H1 (cell line): ENCODE results near the gene NOS3. TPM values are rescaled to one million over a fixed set of nuclear protein-coding genes. Genes with fewer than 3 reads are reported as not detected.

Experiments
- CTCF ChIA-PET: fragments of 300-600 bp; sonication (Branson Sonifier 250); formaldehyde crosslinking; loops from one replicate; lab custom pipeline; 2021; ENCODE audit not compliant: partially characterized antibody; lab: Charles Lee
- POLR2A ChIA-PET: fragments of 300-600 bp; sonication (Branson Sonifier 250); formaldehyde crosslinking; loops from one replicate; lab custom pipeline; 2021; ENCODE audit warnings: inconsistent platforms; ENCODE audit not compliant: partially characterized antibody; lab: Charles Lee
- DNase-seq, 2 experiments: peaks; one replicate each; pipeline versions ENCODE4 v3.0.0 to v3.0.0-alpha.2; 2010 to 2022; ENCODE audit warnings: low spot score in 2 of 2, low read depth in 1 of 2, mixed read lengths in 1 of 2
- FAIRE-seq: peaks from 2 replicates; lab custom pipeline; 2011; peaks lifted over from hg19 to GRCh38; lab: Jason Lieb, UNC
- H2AFZ ChIP-seq: 2 replicates; pipeline ENCODE4 v1.8.1; 2012; ENCODE audit warnings: low read length, inconsistent platforms
- H2AK5ac ChIP-seq: 2 replicates; pipeline ENCODE4 v1.6.1; 2013; ENCODE audit warnings: low read depth, low read length
- H2BK120ac ChIP-seq: replicated peaks from 2 replicates; pipeline ENCODE3; 2013; ENCODE audit warnings: low read depth, low read length, inconsistent platforms
- H2BK12ac ChIP-seq: 2 replicates; pipeline ENCODE4 v1.6.1; 2013; ENCODE audit warnings: low read depth, low read length
- H2BK15ac ChIP-seq: 2 replicates; pipeline ENCODE4 v1.6.1; 2013; ENCODE audit warnings: low read length
- H2BK20ac ChIP-seq: 2 replicates; pipeline ENCODE4 v1.6.1; 2013; ENCODE audit warnings: low read length
- H2BK5ac ChIP-seq: 2 replicates; pipeline ENCODE4 v1.6.1; 2013; ENCODE audit warnings: low read depth, low read length
- H3K14ac ChIP-seq: 2 replicates; pipeline ENCODE4 v1.6.1; 2013; ENCODE audit warnings: inconsistent platforms; ENCODE audit not compliant: insufficient read length
- H3K18ac ChIP-seq: 2 replicates; pipeline ENCODE4 v1.6.1; 2013; ENCODE audit warnings: low read length; ENCODE audit errors: extremely low read depth
- H3K23ac ChIP-seq: 2 replicates; pipeline ENCODE4 v1.6.1; 2013; ENCODE audit warnings: inconsistent platforms; ENCODE audit not compliant: insufficient read length
- H3K23me2 ChIP-seq: 2 replicates; pipeline ENCODE4 v1.6.1; 2013; ENCODE audit warnings: low read depth, low read length
- H3K27ac ChIP-seq: 2 replicates; pipeline ENCODE4 v1.6.1; 2011; ENCODE audit warnings: low read depth, low read length, inconsistent platforms
- H3K27me3 ChIP-seq, 4 experiments: replicated peaks in 1 of 4; 1 replicate in 1 of 4; 2 replicates in 3 of 4; pipeline versions ENCODE4 v1.6.1 to v1.8.1; 2011 to 2013; ENCODE audit warnings: low read length in 3 of 4, mild to moderate bottlenecking in 3 of 4, inconsistent platforms in 2 of 4, mixed read lengths in 2 of 4, moderate library complexity in 1 of 4; ENCODE audit not compliant: control insufficient read depth in 3 of 4, insufficient read depth in 3 of 4; ENCODE audit errors: extremely low read depth in 1 of 4
- H3K36me3 ChIP-seq, 4 experiments: 2 replicates each; pipeline versions ENCODE4 v1.6.1 to v1.8.1; 2011 to 2013; ENCODE audit warnings: mild to moderate bottlenecking in 4 of 4, low read length in 3 of 4, moderate library complexity in 2 of 4, control low read depth in 1 of 4, inconsistent platforms in 1 of 4; ENCODE audit not compliant: insufficient read depth in 4 of 4, control insufficient read depth in 2 of 4
- H3K4ac ChIP-seq: replicated peaks from 2 replicates; pipeline ENCODE3; 2013; ENCODE audit warnings: low read length, low read depth, mixed read lengths, inconsistent platforms; ENCODE audit not compliant: insufficient read length
- H3K4me1 ChIP-seq, 4 experiments: replicated peaks in 1 of 4; 1 replicate in 1 of 4; 2 replicates in 3 of 4; pipeline versions ENCODE4 v1.6.1 to v1.8.1; 2011 to 2013; ENCODE audit warnings: low read length in 3 of 4, inconsistent platforms in 2 of 4, mixed read lengths in 1 of 4; ENCODE audit not compliant: insufficient read depth in 4 of 4, control insufficient read depth in 3 of 4
- H3K4me2 ChIP-seq, 2 experiments: 2 replicates each; pipeline versions ENCODE4 v1.6.1 to v1.8.1; 2011 to 2013; ENCODE audit warnings: low read depth in 2 of 2, low read length in 2 of 2, control low read depth in 1 of 2, inconsistent platforms in 1 of 2, mild to moderate bottlenecking in 1 of 2; ENCODE audit not compliant: insufficient read depth in 1 of 2
- H3K4me3 ChIP-seq, 4 experiments: fragments of 200-600, 300-600 bp in 1 of 4; sonication (generic), shearing (Covaris generic), sonication (Bioruptor Twin) in 1 of 4; 2 replicates each; pipeline versions ENCODE4 v1.5.1 to v1.8.1; 2011 to 2016; ENCODE audit warnings: low read length in 4 of 4, low read depth in 3 of 4, control low read depth in 2 of 4, inconsistent platforms in 2 of 4, mild to moderate bottlenecking in 2 of 4, mixed read lengths in 1 of 4, moderate library complexity in 1 of 4; ENCODE audit not compliant: insufficient read depth in 2 of 4; ENCODE audit errors: extremely low read depth in 1 of 4
- H3K56ac ChIP-seq: replicated peaks from 2 replicates; pipeline ENCODE3; 2013; ENCODE audit warnings: low read depth, mild to moderate bottlenecking, mixed read lengths, low read length, inconsistent platforms; ENCODE audit not compliant: insufficient read length
- H3K79me1 ChIP-seq: 2 replicates; pipeline ENCODE4 v1.6.1; 2013; ENCODE audit warnings: low read depth, low read length, control low read depth
- H3K79me2 ChIP-seq, 2 experiments: 2 replicates each; pipeline versions ENCODE4 v1.6.1 to v1.8.1; 2012 to 2013; ENCODE audit warnings: low read length in 2 of 2, mild to moderate bottlenecking in 2 of 2, inconsistent platforms in 1 of 2; ENCODE audit not compliant: insufficient read depth in 2 of 2, control insufficient read depth in 1 of 2
- H3K9ac ChIP-seq, 4 experiments: replicated peaks in 1 of 4; 1 replicate in 1 of 4; 2 replicates in 3 of 4; pipeline versions ENCODE4 v1.6.1 to v1.8.1; 2011 to 2013; ENCODE audit warnings: low read depth in 3 of 4, low read length in 3 of 4, control low read depth in 2 of 4, mild to moderate bottlenecking in 2 of 4, moderate library complexity in 2 of 4, inconsistent platforms in 1 of 4; ENCODE audit errors: extremely low read depth in 1 of 4
- H3K9me3 ChIP-seq, 2 experiments: 2 replicates each; pipeline versions ENCODE4 v1.6.1 to v1.8.1; 2012 to 2013; ENCODE audit warnings: mild to moderate bottlenecking in 2 of 2, moderate library complexity in 2 of 2, control low read depth in 1 of 2, inconsistent platforms in 1 of 2, low read depth in 1 of 2, low read length in 1 of 2, mixed read lengths in 1 of 2; ENCODE audit not compliant: insufficient read depth in 2 of 2
- H4K20me1 ChIP-seq, 2 experiments: replicated peaks in 1 of 2; 2 replicates each; pipeline versions ENCODE3 to v1.8.1; 2011 to 2013; ENCODE audit warnings: inconsistent platforms in 2 of 2, low read length in 2 of 2, mild to moderate bottlenecking in 1 of 2; ENCODE audit not compliant: insufficient read depth in 2 of 2, control insufficient read depth in 1 of 2
- H4K5ac ChIP-seq: 2 replicates; pipeline ENCODE4 v1.6.1; 2013; ENCODE audit warnings: low read length, low read depth, mixed read lengths, inconsistent platforms; ENCODE audit not compliant: insufficient read length
- H4K8ac ChIP-seq: 2 replicates; pipeline ENCODE4 v1.8.0; 2013; ENCODE audit warnings: mild to moderate bottlenecking, moderate library complexity, low read length, inconsistent platforms; ENCODE audit not compliant: insufficient read depth; ENCODE audit errors: extremely low read depth
- H4K91ac ChIP-seq: replicated peaks from 2 replicates; pipeline ENCODE3; 2013; ENCODE audit warnings: low read length, mixed read lengths, inconsistent platforms; ENCODE audit not compliant: insufficient read length
- CTBP2 ChIP-seq: IDR thresholded peaks from 2 replicates; pipeline ENCODE4 v1.7.0; 2011; ENCODE audit warnings: borderline replicate concordance, mild to moderate bottlenecking, moderate library complexity, mixed read lengths, low read length; ENCODE audit not compliant: insufficient read depth, insufficient read length
- NRF1 ChIP-seq: IDR thresholded peaks from 2 replicates; pipeline ENCODE4 v1.6.1; 2011; ENCODE audit warnings: mild to moderate bottlenecking, low read depth, low read length, improper control_type of control experiment
- WGBS, 2 experiments: shearing (Covaris generic) in 1 of 2; methylation state at CpG; one replicate each; pipeline versions ENCODE4 v1.1.6 to v1.1.7; 2013 to 2015; ENCODE audit warnings: low lambda C conversion rate in 2 of 2, mixed read lengths in 2 of 2, inconsistent platforms in 1 of 2, low coverage in 1 of 2, missing lambda C conversion rate in 1 of 2; ENCODE audit not compliant: insufficient replicate concordance in 2 of 2, insufficient coverage in 1 of 2, insufficient read length in 1 of 2; ENCODE audit errors: extremely low coverage in 1 of 2, missing lambda C conversion rate in 1 of 2; 5-methylcytosine and 5-hydroxymethylcytosine counted together
- polyA plus RNA-seq, 7 experiments: library from polyadenylated mRNA; depleted of rRNA in 3 of 7; stranded (reverse) in 5 of 7; unstranded in 2 of 7; fragments of >200 nt in 5 of 7; fragments of 200-250 nt in 2 of 7; gene quantifications; 1 replicate in 5 of 7; 2 replicates in 1 of 7; 4 replicates in 1 of 7; pipeline versions ENCODE4 v1.2.1 to v1.2.3, GENCODE V29; 2011 to 2013; ENCODE audit warnings: missing spikeins in 2 of 7, mixed read lengths in 2 of 7
- total RNA-seq: library from RNA; stranded (reverse); fragmentation: NEBNext Ultra II Directional; extraction: Animal tissue kit (Norgen Biotek cat#: 25700); gene quantifications from 2 replicates; pipeline ENCODE4 v1.2.1, GENCODE V29; 2021

Gene NOS3
- total and polyA plus RNA-seq, 2 of the 8 experiments (the other 6 are each of a cell fraction or from before 2014, with no cell fraction given): 4.4 to 16.2 TPM

- H3K27ac ChIP-seq: no peak overlapping the region
- no peaks in the 10 kb centered on the region for H4K20me1 ChIP-seq
- H3K4me2 ChIP-seq: peak overlapping the region; percentile 51 to 69; a peak in 3 of 4 replicates
- H4K91ac ChIP-seq: peak overlapping the region; percentile 75
- no peak overlapping the region for H3K4ac ChIP-seq
- no peak overlapping the region for H2AFZ ChIP-seq
- H3K27me3 ChIP-seq: peaks cover 0 to 3% (median 2%) of the 10 kb centered on the region in 4 experiments; a peak in 3 of 7 replicates
- WGBS, 2 experiments: 78% methylated on average over 6 of the region's 22 CpGs; no CpG with 5 or more reads in 1 of the 2 experiments
- H4K8ac ChIP-seq: peak overlapping the region; percentile 26; the same call in 1 of the 2 replicates
- no peaks in the 10 kb centered on the region for H3K79me2 ChIP-seq
- no peak overlapping the region for H3K56ac ChIP-seq
- no peak overlapping the region for H4K5ac ChIP-seq
- no peak overlapping the region for H3K23ac ChIP-seq
- DNase-seq (peak in 1 of 2 experiments; percentile 74), FAIRE-seq (no peak)
- 0 out of 2 replicates have a peak overlapping the region, but pooled peaks have one; percentile 61 for H2BK20ac ChIP-seq
- H3K36me3 ChIP-seq: no peaks in the 10 kb centered on the region
- no peak overlapping the region; the same call in 1 of the 2 replicates for H2BK5ac ChIP-seq
- H2BK120ac ChIP-seq: no peak overlapping the region
- H2AK5ac ChIP-seq: no peak overlapping the region
- H3K9me3 ChIP-seq: no peaks in the 10 kb centered on the region
- CTCF ChIA-PET: interaction anchor here (0.6 to 11.5 kb wide), 42 partner anchors 11 to 235 kb away, joined by 3 to 142 read pairs (median 5); partner anchors contain the start of genes ABCB8, ATG9B, CDK5 and NOS3
- no peak overlapping the region for H3K14ac ChIP-seq
- H3K9ac ChIP-seq: no peak overlapping the region
- no peaks in the 10 kb centered on the region for H3K79me1 ChIP-seq
- peak overlapping the region; percentile 60; the same call in 1 of the 2 replicates for H2BK12ac ChIP-seq
- H3K23me2 ChIP-seq: no peaks in the 10 kb centered on the region; the same call in 1 of the 2 replicates
- peak overlapping the region in 1 of 4 experiments; percentile 33; a peak in 1 of 8 replicates for H3K4me3 ChIP-seq
- peak overlapping the region; percentile 78; the same call in 1 of the 2 replicates for H3K18ac ChIP-seq
- H3K4me1 ChIP-seq: peaks cover 0 to 31% (median 24%) of the 10 kb centered on the region in 4 experiments; a peak in 6 of 7 replicates
- POLR2A ChIA-PET: interaction anchor here (0.8 to 2.5 kb wide), 7 partner anchors 10 to 69 kb away, joined by 3 to 16 read pairs (median 3); partner anchors contain the start of genes ABCB8 and SLC4A2
- no peak overlapping the region for H2BK15ac ChIP-seq
- TF ChIP-seq CTBP2 (no peak), NRF1 (no peak)
These were observed 18.7 kb downstream of the NOS3 start for GRCh38 chr7:151009327-151010036.
